GM18508 (cell line): ENCODE data around the gene TSPAN4.

Experiments
- ATAC-seq: cut with Tn5 transposase; IDR thresholded peaks from one replicate; pipeline ENCODE4 v1.9.1; 2021; ENCODE audit warnings: moderate number of reproducible peaks; ENCODE audit not compliant: insufficient read depth, unreplicated experiment

The TSPAN4 gene

DNA sequence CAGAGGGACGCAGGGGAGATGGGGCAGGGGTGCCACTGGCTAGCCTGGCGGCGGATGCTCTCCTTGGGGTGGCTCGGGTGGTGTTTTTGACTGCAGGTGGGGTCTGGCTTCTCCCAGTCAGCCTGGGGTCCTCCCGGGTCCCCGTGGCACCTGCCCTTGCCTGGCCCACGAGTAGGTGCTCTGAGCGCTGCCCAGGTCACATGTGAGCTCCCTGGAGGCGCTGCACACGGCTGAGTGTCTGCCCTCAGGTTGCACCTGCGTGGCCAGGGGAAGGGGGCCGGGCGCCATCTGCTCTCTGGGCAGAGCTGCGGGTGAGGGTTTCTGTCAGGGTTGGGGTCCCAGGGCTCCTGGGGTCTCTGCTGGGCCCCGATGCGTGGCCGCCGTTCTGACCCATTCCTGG, 5.2 kb downstream of the TSPAN4 start:
- ATAC-seq = no peak

DNA sequence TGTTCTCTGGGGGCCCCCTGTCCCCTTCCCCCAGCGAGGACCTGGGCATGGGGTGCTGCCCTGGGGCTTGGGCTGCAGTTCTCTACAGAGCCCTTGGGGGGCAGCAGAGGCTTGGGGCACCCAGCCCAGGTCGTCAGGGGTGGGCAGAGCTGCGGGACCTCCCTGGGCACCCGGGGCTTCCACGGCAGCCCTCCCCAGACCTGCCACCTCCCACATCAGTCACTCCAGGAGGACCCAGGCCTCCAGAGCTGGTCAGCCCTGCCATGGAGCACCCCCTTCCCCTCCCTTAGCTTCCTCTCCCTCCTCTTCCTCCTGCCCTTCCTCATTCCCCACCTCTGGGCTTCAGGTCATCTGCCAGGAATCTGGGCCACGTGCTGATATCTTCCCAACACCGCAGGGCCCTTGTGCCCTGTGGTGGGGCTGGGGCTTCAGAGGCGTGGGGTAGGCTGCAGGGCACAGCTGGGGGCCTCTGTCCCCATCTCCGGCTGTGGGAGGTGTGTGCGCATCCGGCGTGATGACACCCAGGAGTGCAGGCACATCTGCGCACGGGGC, 5.8 kb downstream of the TSPAN4 start:
- no peak for ATAC-seq

DNA sequence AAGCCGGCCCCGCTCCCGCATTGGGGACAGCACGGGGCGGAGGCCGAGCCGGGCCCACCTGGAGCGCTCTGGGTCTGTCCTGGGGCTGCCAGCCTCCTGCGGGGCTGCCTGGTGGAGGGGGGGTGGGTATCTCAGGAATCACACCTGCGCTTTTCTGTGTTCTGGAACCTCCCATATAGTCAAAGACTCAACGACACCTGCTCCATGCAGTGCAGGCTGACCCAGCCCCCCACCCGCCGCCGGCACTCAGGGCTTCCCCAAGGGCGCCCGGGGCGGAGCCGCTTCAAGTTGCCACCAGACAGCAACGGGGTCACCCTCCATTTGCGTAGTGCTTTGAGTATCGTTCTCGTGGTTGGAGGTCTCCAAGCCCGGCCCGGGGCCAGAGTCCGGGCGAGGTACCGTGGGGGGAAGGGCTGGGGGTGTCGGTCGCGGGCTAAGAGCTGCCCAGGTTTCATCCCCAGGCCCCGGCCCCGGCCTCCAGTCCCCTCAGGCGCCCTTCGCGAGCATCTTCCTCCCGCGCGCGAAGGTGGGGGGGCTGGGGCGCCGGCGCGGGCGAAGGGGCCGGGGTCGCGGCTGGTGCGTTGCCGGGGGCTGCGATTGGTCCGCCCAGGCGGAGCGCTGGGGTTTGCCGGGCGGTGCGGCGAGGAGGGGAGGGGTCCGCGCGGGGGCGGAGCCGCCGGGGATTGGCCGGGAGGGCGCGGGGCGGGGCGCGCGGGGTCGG, 6.6 kb downstream of the TSPAN4 start:
- no peak for ATAC-seq

DNA sequence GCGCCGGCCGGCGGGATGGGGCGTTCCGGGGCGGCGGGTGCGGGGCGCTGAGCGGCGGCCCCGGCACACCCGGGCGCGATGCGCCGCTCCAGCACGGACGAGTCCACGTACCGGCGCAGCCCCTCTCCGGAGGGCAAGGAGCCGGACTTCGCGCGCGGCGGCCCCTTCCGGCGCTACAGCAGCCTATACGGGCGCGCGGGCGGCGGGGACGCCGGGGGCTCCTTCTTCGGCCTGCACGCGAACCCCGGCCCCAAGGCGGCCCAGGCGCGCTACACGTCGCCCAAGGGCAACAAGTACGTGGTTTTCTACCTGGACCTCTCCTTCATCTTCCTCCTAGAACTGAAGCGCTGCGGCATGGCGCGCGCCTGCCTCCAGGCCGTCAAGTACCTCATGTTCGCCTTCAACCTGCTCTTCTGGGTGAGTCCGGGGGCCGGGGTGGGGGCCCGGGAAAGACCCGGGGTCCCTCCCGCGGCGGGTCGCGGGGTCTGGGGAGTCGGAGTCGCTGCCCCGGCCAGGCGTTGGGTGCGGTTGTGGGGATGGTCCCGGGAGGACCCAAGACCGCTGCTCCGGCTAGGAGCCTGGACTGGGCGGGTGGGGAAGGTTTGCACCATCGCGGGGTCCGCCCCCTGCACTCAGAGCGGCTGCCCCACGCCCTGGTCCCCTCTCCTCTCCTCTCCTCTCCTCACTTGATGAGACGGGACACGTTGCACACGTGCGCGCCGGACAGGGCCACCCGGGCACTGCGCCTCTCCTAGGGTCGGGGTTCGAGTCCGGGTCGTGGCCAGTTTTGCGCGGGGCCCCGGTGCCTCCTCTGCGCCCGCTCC, 7.5 kb downstream of the TSPAN4 start:
- no peak for ATAC-seq

DNA sequence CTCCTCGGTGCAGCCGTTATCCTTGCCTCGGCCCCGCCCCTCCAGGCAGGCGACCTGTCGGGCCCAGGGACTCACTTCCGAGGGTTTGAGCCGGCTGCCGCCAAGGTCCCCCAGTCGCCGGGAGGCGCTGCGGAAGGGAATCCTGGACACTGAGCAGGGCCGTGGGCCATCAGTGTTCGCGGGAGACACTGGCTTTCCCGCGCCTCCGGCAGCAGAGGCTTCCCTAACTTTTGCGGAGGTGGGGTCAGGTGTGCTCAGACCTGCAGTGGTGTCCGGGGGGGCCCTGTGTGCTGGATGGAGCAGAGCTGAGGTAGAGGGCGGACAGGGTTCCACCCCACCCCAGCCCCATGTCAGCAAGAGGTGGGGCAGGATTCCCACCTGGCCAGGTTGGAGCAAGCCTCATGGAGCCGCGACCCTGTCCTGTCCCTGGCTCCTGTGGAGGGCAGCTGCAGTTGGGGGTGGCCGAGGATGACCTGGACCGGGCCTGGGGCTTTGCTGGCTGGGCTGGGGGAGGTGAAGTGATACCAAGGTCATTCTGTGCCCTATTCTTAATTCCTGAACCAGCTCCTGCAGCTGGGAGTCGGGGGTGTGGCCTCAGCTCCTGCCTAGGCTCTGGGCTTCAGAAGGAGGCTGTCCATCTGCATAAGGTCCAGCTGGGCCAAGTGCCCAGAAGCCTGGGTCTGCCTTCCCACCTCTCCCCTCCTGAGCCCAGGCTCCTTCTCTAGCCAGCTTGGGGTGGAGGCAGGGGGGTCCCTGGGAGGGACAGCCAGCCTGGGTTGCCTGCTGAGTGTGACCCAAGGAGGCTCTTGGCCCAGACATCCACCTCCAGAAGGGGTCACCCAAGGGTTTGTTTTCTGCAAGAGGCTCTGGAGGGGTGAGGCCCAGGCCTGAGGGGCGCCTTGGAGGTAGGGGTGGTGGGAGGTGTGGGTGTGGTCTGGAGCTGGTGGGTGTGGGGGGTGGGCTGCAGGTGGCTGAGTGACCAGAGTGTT, 8.4 kb downstream of the TSPAN4 start:
- ATAC-seq = no peak

DNA sequence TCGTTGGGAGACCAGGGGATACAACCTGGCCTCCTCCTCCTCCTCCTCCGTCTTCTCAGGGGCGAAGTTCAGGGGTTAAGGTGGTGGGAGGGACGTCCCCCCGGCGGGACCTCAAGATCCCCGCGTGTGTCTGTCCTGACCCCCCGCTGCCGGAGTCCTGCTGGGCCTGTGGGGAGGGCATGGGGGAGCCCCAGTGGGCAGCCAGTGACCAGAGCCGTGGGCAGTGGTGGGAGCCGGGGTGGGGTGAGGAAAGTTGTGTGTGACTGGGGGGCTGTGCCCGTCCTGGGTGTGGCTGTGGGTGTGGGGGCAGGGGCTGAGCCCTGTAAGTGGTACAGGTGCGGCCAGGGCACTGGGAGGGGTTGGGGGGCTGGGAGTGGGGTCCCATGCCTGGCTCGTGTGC, 10.1 kb downstream of the TSPAN4 start:
- no peak for ATAC-seq

DNA sequence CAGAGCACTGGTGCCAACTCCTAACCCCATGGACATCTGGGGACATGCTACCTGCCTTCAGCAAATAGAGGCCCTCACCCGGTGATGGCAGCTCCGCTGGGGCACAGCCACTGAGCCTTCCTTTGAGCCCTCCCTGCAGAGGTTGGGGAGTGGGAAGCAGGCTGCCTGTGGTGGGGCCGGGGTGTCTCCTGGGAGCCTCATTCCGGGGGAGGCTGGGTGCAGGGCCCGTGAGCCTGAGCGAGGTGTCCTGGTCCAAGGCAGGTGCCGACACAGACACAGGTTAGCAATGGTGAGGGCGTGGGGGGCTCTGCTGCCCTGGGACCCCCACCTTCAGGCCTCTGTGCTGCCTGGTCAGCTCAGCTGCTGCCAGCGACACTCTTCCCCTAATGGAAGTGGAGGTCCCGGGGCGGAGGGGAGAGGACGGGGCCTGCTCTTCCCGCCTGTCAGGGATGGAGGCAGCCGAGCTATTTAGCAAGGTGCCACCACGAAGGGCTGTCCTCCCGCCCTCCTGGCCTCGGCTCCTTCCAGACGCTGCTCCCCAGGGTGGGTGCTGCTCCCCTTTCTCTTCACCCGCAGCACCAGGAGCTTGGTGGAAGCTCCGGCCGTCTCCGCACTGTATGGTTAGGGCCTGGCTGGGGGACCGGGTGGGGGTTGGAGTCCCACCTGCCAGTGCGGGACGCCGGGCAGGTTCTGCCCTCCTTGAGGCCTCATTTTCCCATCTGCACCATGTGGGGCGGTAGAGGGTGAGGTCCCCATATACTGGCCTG, 11.2 kb downstream of the TSPAN4 start:
- ATAC-seq = no peak

DNA sequence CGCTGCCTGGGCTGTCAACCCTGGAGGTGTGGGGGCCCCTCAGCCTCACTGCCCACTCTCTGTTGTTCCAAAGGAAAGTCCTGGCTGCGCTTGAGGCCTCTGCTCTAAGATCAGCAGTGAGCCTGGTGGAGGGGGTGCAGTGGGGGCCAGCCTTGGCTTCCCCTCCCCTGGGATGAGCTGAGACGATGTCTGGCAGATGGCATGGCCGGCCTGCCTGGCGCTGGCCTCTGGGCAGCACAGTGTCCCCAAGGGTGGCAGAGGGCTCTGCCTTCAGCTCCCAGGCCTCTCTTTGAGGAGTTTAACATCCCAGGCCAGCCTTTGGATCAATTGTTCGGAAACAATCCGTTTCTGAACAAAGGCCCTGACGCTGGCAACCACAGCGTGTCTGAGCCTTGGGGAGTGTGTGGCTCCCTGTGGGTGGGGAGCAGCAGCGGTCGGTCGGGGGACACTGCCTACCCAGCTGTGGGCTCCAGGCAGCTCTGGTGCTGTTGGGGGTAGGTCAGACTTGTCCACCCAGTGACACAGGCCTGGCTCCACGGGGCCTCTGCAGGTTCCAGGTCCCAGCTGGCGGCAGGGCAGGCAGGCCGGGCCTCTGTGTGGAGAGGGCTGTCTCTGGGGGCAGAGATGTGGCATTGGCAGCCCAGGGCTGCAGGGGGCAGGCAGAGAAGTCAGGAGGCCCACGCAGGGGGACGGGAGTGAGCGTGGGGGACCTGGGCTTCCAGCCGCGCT, 12.1 kb downstream of the TSPAN4 start:
- ATAC-seq = no peak

DNA sequence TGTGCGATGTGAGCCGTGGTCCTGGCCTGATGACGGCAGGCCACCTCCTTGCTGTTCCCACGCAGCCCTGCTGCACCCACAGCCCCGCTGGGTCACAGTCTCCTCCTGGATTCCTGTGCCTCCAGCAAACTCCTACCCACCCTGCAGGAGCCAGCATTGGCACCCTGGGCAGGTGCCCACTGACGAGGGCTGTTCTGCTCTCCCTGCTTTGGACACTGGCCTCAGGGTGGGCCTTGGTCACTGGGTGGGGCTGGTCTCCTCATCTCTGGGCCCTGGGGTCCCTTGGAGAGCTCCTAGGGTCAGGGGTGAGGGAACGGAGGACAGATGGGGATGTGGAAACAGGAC, 12.7 kb downstream of the TSPAN4 start:
- ATAC-seq = no peak

DNA sequence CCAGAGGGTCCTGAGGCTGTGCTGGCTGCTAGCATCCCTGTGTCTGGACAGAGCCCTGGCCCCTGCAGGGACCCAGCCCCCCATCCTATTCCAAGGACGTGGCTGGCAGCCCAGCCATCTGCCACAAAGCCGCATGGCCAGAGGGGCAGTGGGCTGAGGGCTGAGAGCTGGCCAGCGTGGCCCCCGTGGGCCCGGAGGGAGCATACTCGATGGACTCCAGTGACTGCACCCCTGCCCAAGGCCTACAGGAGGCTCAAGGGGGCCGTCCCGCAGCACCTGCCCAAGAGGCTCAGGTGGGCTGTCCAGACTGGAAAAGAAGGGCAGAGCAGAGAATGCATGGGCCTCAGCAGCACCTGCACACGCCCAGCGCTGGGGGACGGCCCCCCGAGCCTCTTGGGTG, 13.1 kb downstream of the TSPAN4 start:
- no peak for ATAC-seq

DNA sequence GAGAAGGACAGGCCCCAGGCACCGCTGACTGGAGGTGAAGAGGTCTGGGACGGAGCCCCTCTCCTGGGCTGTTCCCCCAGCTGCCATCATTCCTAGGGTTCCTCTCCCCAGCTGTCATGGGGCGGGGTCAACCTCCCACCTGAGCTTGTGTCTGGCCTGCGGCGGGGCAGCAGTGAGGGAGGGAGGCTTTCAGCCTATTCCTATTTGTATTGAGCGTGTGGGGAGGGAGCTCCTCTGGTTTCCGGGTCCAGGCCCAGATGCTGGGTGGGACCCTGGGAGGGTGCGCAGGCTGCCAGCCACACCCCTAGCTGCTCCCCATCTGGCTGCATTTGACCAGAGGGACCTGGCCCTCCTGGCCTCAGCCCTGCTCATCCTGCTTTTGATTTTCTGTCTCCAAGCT, 13.7 kb downstream of the TSPAN4 start:
- ATAC-seq = no peak

DNA sequence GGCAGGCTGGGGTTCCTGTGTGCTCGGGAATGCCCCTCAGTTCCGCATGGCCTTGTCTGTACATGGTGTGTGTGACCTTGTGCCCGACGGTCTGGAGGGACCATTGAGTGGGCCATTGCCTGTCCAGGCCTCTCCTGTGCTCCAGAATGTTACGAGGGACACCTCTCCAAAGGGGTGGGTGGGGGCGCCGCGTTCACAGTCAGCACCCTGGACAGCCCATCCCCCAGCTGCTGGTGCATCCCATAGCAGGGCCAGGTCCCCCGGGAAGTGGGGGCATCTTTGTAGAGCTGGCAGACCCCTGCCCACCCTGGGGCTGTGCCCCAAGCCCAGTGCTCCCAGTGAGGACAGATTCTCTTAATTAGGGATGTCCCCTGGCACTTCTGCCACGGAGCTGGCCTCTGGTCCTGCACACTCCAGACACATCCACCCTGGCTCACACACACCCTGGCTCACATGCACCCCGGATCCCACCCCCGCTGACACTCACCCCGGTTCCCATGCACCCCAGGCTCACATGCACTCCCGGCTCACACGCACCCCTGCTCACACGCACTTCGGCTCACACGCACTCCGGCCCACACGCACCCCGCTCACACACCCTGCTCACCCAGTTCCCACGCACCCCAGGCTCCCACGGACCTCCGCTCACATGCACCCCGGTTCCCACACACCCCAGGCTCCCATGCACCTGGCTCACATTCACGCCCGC, 15.6 kb downstream of the TSPAN4 start:
- no peak for ATAC-seq

DNA sequence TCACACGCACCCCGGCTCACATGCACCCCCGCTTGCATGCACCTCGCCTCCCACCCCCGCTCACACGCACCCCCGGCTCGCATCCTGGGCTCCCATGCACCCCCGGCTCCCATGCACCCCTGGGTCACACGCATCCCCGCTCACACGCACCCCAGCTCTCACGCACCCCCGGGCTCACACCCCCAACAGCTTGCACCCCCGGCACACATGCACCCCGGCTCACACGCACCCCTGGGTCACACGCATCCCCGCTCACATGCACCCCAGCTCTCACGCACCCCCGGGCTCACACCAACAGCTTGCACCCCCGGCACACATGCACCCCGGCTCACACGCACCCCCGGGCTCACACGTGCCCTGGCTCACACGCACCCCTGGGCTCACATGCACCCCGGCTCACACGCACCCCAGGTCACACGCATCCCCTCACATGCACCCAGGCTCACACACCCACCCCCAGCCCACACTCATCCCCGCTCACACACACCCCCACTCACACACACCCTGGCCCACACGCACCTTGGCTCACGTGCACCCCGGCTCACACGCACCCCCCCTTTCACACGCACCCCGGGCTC, 16.2 kb downstream of the TSPAN4 start:
- no peak for ATAC-seq

DNA sequence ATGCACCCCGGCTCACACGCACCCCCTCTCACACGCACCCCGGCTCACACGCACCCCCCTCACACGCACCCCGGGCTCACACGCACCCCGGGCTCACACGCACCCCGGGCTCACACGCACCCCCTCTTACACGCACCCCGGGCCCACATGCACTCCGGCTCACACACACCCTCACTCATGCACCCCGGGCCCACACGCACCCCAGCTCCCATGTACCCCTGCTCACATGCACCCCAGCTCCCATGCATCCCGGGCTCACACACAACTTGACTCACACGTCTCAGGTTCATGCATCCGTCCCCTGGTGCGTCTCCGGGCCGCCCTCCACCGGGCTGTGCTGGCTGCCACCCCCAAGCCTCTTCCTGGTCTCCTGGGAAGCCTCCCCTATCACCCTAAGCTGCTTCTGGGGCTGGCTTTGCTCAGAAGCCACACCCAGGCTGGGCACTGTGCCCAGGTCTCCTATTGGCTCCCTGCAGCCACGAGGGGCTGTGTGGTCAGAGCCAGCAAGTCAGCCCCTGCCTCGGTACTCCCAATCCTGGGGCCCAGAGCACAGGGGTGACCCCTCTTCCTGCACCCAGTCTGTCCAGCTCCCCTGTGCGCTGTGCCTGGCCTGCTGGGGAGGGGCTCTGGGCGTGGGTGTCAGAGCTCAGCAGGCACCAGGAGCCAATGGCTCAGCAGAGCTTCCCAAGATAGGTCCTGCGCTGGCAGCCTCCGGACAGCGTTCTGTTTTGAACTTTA, 16.9 kb downstream of the TSPAN4 start:
- ATAC-seq = no peak

DNA sequence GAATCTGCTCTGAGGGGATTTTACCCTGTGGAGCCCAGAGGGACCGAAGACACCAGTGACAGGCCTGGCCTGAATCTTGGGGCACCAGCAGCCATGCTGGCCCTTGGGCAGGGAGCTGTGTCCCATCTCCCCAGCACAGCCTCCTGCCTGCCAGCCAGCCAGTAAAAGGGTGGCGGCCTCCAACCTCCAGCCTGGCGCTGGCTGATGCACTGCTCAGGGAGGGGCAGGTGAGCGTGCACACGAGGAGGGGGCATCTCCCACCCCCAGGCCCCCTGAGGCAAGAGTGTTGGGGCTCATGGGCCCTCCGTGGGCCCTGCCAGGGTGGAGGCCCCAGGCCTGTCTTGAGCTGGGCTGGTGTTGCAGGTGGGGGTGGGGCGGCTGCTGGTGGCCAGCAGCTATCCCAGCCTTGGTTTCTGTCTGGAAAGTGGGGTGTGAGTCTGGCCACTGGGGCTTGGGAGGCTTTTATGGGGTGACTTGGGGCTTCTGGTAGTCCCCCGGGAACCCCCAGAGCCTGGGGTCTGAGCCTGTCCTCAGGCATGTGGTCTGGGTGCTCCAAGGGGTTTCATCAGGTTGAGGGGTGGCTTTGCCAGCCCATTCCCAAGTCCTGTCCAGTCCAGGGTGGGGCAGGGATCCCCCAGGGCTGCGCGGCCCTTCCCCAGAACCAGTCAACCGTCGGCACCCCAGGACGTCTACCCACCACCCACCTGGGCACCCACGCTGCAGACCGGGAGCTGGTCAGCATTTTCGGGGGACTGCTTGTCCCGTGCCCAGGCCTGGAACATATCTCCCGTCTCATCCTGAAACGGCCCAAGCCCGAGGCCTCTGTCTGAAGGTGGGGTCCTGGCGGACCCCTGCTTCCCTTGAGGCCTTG, 17.8 kb downstream of the TSPAN4 start:
- ATAC-seq = no peak

DNA sequence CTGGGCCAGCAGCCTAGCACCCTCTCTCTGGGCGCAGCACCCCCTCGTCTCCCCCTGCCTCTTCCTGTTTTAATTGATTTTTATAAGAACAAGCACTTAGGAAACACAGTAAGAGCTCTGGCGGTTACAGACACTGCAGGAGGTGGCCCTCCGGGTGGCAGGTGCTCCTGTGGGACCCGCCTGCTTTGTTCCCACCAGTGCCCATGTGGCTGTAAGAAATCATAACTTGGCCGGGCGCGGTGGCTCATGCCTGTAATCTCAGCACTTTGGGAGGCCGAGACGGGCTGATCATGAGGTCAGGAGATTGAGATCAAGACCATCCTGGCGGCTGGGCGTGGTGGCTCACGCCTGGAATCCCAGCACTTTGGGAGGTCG, 18.4 kb downstream of the TSPAN4 start:
- ATAC-seq = no peak
